Measurements from ENCODE around the gene MYADML2. TPM values are rescaled to one million over a fixed set of nuclear protein-coding genes. Genes with fewer than 3 reads are reported as not detected.

The MYADML2 gene
- total RNA-seq, 1 experiment from 2014 or later = 0.46 TPM

DNA sequence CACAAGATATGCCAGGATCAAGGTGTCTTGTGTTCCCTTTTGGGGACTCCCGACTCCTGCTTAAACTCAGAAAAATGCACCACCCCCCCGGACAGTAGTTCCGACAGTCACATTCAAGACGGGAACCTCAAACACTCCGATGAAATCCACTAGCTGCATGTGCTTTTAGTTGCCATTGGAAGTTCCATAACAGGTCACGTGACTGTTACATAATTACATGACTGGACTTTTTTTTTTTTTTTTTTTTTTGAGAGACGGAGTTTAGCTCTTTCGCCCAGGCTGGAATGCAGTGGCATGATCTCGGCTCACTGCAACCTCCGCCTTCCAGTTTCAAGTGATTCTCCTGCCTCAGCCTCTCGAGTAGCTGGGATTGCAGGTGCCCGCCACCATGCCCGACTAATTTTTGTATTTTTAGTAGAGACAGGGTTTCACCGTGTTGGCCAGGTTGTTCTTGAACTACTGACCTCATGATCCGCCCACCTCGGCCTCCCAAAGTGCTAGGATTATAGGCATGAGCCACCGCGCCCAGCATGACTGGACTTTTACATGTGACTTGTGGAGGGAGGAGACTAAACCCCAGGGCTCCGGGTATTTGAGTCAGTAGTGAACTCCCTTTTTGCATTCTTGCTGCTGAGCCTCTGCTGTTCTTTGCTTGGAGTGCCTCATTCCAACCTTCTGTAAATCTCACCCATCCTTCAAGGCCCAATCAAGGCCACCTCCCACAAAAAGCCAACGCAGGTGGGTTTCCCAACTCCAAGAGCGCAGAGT, 30.6 kb downstream of the MYADML2 start (continued):
- TF ChIP-seq ZNF532 (CRISPR knock-in tag; IDR thresholded peaks at IDR 0.05; ENCODE audit: borderline replicate concordance) (no peak), FOXP4 (CRISPR knock-in tag; IDR thresholded peaks at IDR 0.05) (no peak), SMAD4 (CRISPR knock-in tag; IDR thresholded peaks at IDR 0.05) (no peak), HMGXB4 (CRISPR knock-in tag; IDR thresholded peaks at IDR 0.05) (no peak), HMGA2 (CRISPR knock-in tag; IDR thresholded peaks at IDR 0.05) (no peak), ATF1 (CRISPR knock-in tag; IDR thresholded peaks at IDR 0.05) (no peak), MXD4 (CRISPR knock-in tag; IDR thresholded peaks at IDR 0.05; ENCODE audit: borderline replicate concordance) (no peak)

DNA sequence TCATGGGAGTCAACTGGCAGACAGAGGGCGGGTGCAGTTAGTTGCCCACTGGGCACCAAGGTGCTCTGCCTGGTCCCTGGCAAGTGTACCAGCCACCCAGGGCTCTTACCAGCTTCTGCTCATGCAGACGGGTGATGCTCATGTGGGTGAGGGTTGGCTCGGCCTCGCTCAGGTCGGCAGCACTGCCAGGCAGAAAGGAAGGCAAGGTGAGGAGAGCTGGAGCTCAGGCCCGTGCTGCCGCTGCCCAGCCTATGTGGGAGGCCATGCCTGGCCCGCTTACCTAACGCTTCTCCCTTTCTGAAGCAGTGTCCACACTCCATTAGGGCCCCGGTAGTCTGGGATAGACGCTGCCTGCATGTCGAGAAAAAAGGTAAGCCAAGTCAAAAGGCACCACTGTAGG, 31.7 kb downstream of the MYADML2 start:
- Mint-ChIP-seq H3K27ac (no peak overlapping the region), H3K4me3 (no peak overlapping the region), H3K4me1 (peaks cover 13% of the 10 kb centered on the region), H3K36me3 (peaks cover 17% of the 10 kb centered on the region), H3K9me3 (no peaks in the 10 kb centered on the region), H3K27me3 (ENCODE audit: low read depth) (no peaks in the 10 kb centered on the region)
- CTCF ChIA-PET = no interaction called here
- POLR2A ChIA-PET = no interaction called here
- DNase-seq (ENCODE audit: low spot score) = no peak
- no peak for ATAC-seq
- no peak for TF ChIP-seq ZNF425 (CRISPR knock-in tag; conservative IDR thresholded peaks at IDR 0.05)
- no peak for TF ChIP-seq FOXJ3 (CRISPR knock-in tag; IDR thresholded peaks at IDR 0.05; ENCODE audit: borderline replicate concordance)
- no peak for TF ChIP-seq ESRRA (CRISPR knock-in tag; IDR thresholded peaks at IDR 0.05; ENCODE audit: borderline replicate concordance)

DNA sequence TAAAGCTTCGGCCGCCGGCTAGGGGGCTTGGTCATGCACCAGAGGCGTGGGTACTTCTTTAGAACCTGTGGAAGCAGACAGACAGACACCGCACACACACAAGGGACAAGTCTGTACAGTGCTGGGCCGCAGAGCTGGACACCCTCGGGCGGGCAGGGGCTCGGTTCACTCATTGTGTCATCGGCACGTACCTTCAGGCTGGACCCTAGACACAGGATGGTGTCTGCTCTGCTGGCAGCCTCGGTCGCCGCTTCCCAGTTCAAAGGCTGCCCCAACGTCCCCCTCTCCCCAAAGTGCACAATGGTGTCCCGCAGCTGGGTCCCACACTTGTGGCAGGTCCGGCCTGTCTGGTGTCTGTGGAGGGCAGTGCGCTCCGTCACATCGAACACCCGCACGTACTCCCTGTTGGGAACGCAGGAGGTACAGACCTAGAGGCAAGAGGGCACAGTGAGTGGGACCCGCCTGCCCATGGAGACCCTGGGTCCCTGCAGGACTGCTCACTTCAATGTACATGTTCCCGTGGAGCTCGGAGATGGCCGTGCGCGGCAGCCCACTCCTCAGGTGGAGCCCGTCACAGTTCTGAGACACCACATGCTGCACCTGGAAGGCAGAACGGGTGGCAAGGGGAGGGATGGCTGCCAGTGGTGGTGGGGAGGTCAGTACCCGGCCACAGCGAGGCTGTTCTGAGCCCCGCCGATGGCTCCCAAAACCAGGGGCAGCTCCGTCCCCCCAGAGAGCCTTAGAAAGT, 32.8 kb downstream of the MYADML2 start:
- no peak overlapping the region for H3K27ac Mint-ChIP-seq
- no peaks in the 10 kb centered on the region for H3K27me3 Mint-ChIP-seq (ENCODE audit: low read depth)
- no peak for ATAC-seq
- H3K36me3 Mint-ChIP-seq = peaks cover 17% of the 10 kb centered on the region
- ChIA-PET CTCF (no interaction called here), POLR2A (interaction anchor here (2.0 kb wide), 1 partner anchor 9 kb away, joined by 7 read pairs; no protein-coding TSS in a partner anchor)
- no peaks in the 10 kb centered on the region for H3K9me3 Mint-ChIP-seq
- DNase-seq (ENCODE audit: low spot score) = no peak
- peaks cover 16% of the 10 kb centered on the region for H3K4me1 Mint-ChIP-seq
- no peak overlapping the region for H3K4me3 Mint-ChIP-seq
- TF ChIP-seq KAT7 (CRISPR knock-in tag; IDR thresholded peaks at IDR 0.05; ENCODE audit: borderline replicate concordance) (no peak), ELF4 (CRISPR knock-in tag; IDR thresholded peaks at IDR 0.05; ENCODE audit: low read depth) (no peak), ATF2 (CRISPR knock-in tag; IDR thresholded peaks at IDR 0.05; ENCODE audit: borderline replicate concordance, low read depth) (no peak), ZNF263 (CRISPR knock-in tag; IDR thresholded peaks at IDR 0.05; ENCODE audit: low read depth) (no peak), USF2 (CRISPR knock-in tag; IDR thresholded peaks at IDR 0.05) (no peak), NFE2L1 (CRISPR knock-in tag; IDR thresholded peaks at IDR 0.05) (no peak), JUN (CRISPR knock-in tag; IDR thresholded peaks at IDR 0.05) (no peak), FOXK1 (CRISPR knock-in tag; IDR thresholded peaks at IDR 0.05) (no peak), JAZF1 (CRISPR knock-in tag; IDR thresholded peaks at IDR 0.05) (no peak)
